Measurements from ENCODE around the gene CTNNA2.

- TF ChIP-seq POLR2A (IDR thresholded peaks at IDR 0.05) (no peak), CTCF (IDR thresholded peaks at IDR 0.05) (no peak), POLR2AphosphoS5 (IDR thresholded peaks at IDR 0.05) (no peak)
Measured at GRCh38 chr2:79591281-79591680, 78.4 kb downstream of the CTNNA2 start.

Data from transverse colon (tissue), 4 donors.